ENCODE measurements around the gene TSEN2.

- no peak for TF ChIP-seq CTCF (IDR thresholded peaks at IDR 0.05)
- no peak for TF ChIP-seq POLR2A (IDR thresholded peaks at IDR 0.05)
These were observed 6.3 kb downstream of the TSEN2 start for GRCh38 chr3:12490547-12490946.
